Vagina (tissue), 2 donors: ENCODE measurements around the gene CDC7.

ENCODE experiments used
- CTCF ChIP-seq, 3 experiments: fragments of 450-650 bp in 2 of 3; fragments of 200-600 bp in 1 of 3; sonication (generic) in 1 of 3; IDR thresholded peaks; one replicate each; pipeline ENCODE4 v1.5.1; 2017 to 2019; ENCODE audit warnings: antibody characterized with exemption in 3 of 3, mild to moderate bottlenecking in 2 of 3, moderate library complexity in 2 of 3
- POLR2A ChIP-seq, 2 donors: fragments of 450-650 bp; IDR thresholded peaks; one replicate each; pipeline ENCODE4 v1.6.1; 2017; ENCODE audit warnings: antibody characterized with exemption in 2 of 2, mild to moderate bottlenecking in 2 of 2, moderate library complexity in 2 of 2
- POLR2AphosphoS5 ChIP-seq, 2 donors: sonication (generic); formaldehyde crosslinking; IDR thresholded peaks; one replicate each; pipeline ENCODE4 v1.9.0; 2017; ENCODE audit warnings: antibody characterized with exemption in 2 of 2, mild to moderate bottlenecking in 2 of 2, low read depth in 1 of 2; ENCODE audit not compliant: insufficient read depth in 1 of 2

- TF ChIP-seq CTCF (IDR thresholded peaks at IDR 0.05) (no peak), POLR2A (IDR thresholded peaks at IDR 0.05) (no peak), POLR2AphosphoS5 (IDR thresholded peaks at IDR 0.05; ENCODE audit: insufficient read depth in 1 of 2, low read depth in 1 of 2) (no peak)
Observed at GRCh38 chr1:91455334-91455733, 45.3 kb upstream of the CDC7 start.
